Epithelial cell of prostate (primary cell): ENCODE measurements around the gene RAB9A.
"Not testable (repeated sequence)": the region's sequence is repeated elsewhere in the genome, so short reads cannot be mapped to it uniquely, and the experiment has no call there.

Source experiments
- DNase-seq: peaks from one replicate; pipeline ENCODE4 v3.0.0-alpha.2; 2011; ENCODE audit warnings: low read depth, low spot score
- H3K27ac ChIP-seq: fragments of 450-650 bp; 2 replicates; pipeline ENCODE4 v1.5.1; 2017; ENCODE audit warnings: mild to moderate bottlenecking

RAB9A gene

GRCh38 chrX:13669246-13669737, 19.6 kb upstream of the RAB9A start:
- DNase-seq = peak; percentile 83
- peak overlapping the region; percentile 62 for H3K27ac ChIP-seq

GRCh38 chrX:13669755-13670154, 19.2 kb upstream of the RAB9A start:
- DNase-seq = not testable (repeated sequence)
- H3K27ac ChIP-seq = peak overlapping the region; percentile 62

GRCh38 chrX:13670197-13670596, 18.7 kb upstream of the RAB9A start:
- no peak for DNase-seq
- H3K27ac ChIP-seq = no peak overlapping the region

GRCh38 chrX:13673016-13673415, 15.9 kb upstream of the RAB9A start:
- H3K27ac ChIP-seq = no peak overlapping the region
- DNase-seq = no peak

GRCh38 chrX:13676885-13677284, 12.0 kb upstream of the RAB9A start:
- DNase-seq = no peak
- H3K27ac ChIP-seq = no peak overlapping the region

- H3K27ac ChIP-seq, DNase-seq: not testable (repeated sequence)
These were observed 9.2 kb upstream of the RAB9A start for GRCh38 chrX:13679700-13680099.

GRCh38 chrX:13681595-13681994, 7.3 kb upstream of the RAB9A start:
- DNase-seq = no peak
- no peak overlapping the region for H3K27ac ChIP-seq

GRCh38 chrX:13684361-13684760, 4.6 kb upstream of the RAB9A start:
- no peak for DNase-seq
- H3K27ac ChIP-seq = no peak overlapping the region

- no peak for DNase-seq
- H3K27ac ChIP-seq = peak overlapping the region; percentile 12
These were observed 3.7 kb upstream of the RAB9A start for GRCh38 chrX:13685126-13685763.

- no peak for DNase-seq
- no peak overlapping the region for H3K27ac ChIP-seq
These were observed 1.7 kb upstream of the RAB9A start for GRCh38 chrX:13687203-13687602.

GRCh38 chrX:13688384-13688957, 457 bp upstream of the RAB9A start:
- DNase-seq = no peak
- peak overlapping the region; percentile 85 for H3K27ac ChIP-seq

GRCh38 chrX:13689741-13690211, 848 bp downstream of the RAB9A start:
- no peak for DNase-seq
- peak overlapping the region; percentile 85 for H3K27ac ChIP-seq

- H3K27ac ChIP-seq = peak overlapping the region; percentile 85
- DNase-seq = no peak
These were observed 1.9 kb downstream of the RAB9A start for GRCh38 chrX:13690836-13691235.

- peak overlapping the region; percentile 85 for H3K27ac ChIP-seq
- DNase-seq = no peak
These were observed 3.0 kb downstream of the RAB9A start for GRCh38 chrX:13691841-13692371.

- no peak for DNase-seq
- peak overlapping the region; percentile 85 for H3K27ac ChIP-seq
These were observed 3.9 kb downstream of the RAB9A start for GRCh38 chrX:13692771-13693231.

GRCh38 chrX:13693341-13693961, 4.5 kb downstream of the RAB9A start:
- H3K27ac ChIP-seq = peak overlapping the region; percentile 85

GRCh38 chrX:13694359-13694758, 5.4 kb downstream of the RAB9A start:
- H3K27ac ChIP-seq = peak overlapping the region; percentile 85
- no peak for DNase-seq

More at GRCh38 chrX:13693341-13693961, 4.5 kb downstream of the RAB9A start:
- DNase-seq = no peak

GRCh38 chrX:13694983-13695382, 6.1 kb downstream of the RAB9A start:
- H3K27ac ChIP-seq = no peak overlapping the region

GRCh38 chrX:13695601-13696115, 6.7 kb downstream of the RAB9A start:
- H3K27ac ChIP-seq = no peak overlapping the region
- no peak for DNase-seq

More at GRCh38 chrX:13694983-13695382, 6.1 kb downstream of the RAB9A start:
- DNase-seq = no peak

GRCh38 chrX:13697455-13697854, 8.5 kb downstream of the RAB9A start:
- peak overlapping the region; percentile 32 for H3K27ac ChIP-seq
- DNase-seq = no peak

GRCh38 chrX:13697976-13698375, 9.0 kb downstream of the RAB9A start:
- DNase-seq = no peak
- H3K27ac ChIP-seq = peak overlapping the region; percentile 32
